Body of pancreas (tissue), 4 donors: ENCODE measurements around the gene ZMYM4.

ENCODE experiments used
- CTCF ChIP-seq, 7 experiments: fragments of 450-650 bp in 4 of 7; fragments of 200-600 bp in 3 of 7; sonication (generic) in 3 of 7; IDR thresholded peaks; one replicate each; pipeline ENCODE4 v1.5.1; 2016 to 2019; ENCODE audit warnings: antibody characterized with exemption in 7 of 7
- POLR2A ChIP-seq, 3 donors: fragments of 450-650 bp; IDR thresholded peaks; one replicate each; pipeline ENCODE4 v1.6.1; 2016; ENCODE audit warnings: antibody characterized with exemption in 3 of 3, mild to moderate bottlenecking in 2 of 3

DNA sequence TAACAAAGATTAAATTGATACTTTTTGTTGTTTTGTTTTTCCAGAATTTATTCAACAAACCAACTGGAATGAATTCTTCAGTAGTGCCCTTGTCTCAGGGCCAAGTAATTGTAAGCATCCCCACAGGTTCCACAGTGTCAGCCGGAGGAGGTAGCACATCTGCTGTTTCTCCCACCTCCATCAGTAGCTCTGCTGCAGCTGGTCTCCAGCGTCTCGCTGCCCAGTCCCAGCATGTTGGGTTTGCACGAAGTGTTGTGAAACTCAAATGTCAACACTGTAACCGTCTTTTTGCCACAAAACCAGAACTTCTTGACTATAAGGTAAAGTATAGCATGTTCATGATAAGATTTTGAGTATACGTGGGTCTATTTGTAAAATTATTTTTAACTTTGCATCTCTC, 118.5 kb downstream of the ZMYM4 start:
- TF ChIP-seq CTCF (IDR thresholded peaks at IDR 0.05) (no peak), POLR2A (IDR thresholded peaks at IDR 0.05) (no peak)
